Thymus (tissue), 11 donors: Measurements from ENCODE around the gene THAP3. TPM values are rescaled to one million over a fixed set of nuclear protein-coding genes. Genes with fewer than 3 reads are reported as not detected.
"Not testable (repeated sequence)": the region's sequence is repeated elsewhere in the genome, so short reads cannot be mapped to it uniquely, and the experiment has no call there.

Experiments
- DNase-seq, 9 donors: peaks; one replicate each; pipeline ENCODE4 v3.0.0-alpha.2; 2013; ENCODE audit warnings: low spot score in 9 of 9, low read depth in 6 of 9, missing footprints in 1 of 9
- H3K27ac ChIP-seq, 2 donors: one replicate each; pipeline ENCODE4 v1.5.1; 2013; ENCODE audit warnings: control low read depth in 1 of 2, low read depth in 1 of 2, low read length in 1 of 2, mild to moderate bottlenecking in 1 of 2, moderate library complexity in 1 of 2
- H3K27me3 ChIP-seq, 2 donors: one replicate each; pipeline ENCODE4 v1.5.1; 2013; ENCODE audit warnings: low read length in 1 of 2; ENCODE audit not compliant: control insufficient read depth in 2 of 2, insufficient read depth in 1 of 2
- H3K36me3 ChIP-seq, 2 donors: one replicate each; pipeline ENCODE4 v1.5.1; 2013; ENCODE audit warnings: low read length in 1 of 2, mild to moderate bottlenecking in 1 of 2, moderate library complexity in 1 of 2; ENCODE audit not compliant: control insufficient read depth in 2 of 2, insufficient read depth in 2 of 2
- H3K4me1 ChIP-seq, 2 donors: one replicate each; pipeline ENCODE4 v1.5.1; 2013; ENCODE audit warnings: low read length in 2 of 2; ENCODE audit not compliant: control insufficient read depth in 2 of 2, insufficient read depth in 2 of 2
- H3K4me3 ChIP-seq, 2 donors: one replicate each; pipeline ENCODE4 v1.5.1; 2013; ENCODE audit warnings: low read length in 2 of 2, control low read depth in 1 of 2, mild to moderate bottlenecking in 1 of 2
- H3K9me3 ChIP-seq, 2 donors: one replicate each; pipeline ENCODE4 v1.5.1; 2013; ENCODE audit warnings: low read length in 1 of 2, mild to moderate bottlenecking in 1 of 2; ENCODE audit not compliant: control insufficient read depth in 2 of 2, insufficient read depth in 1 of 2
- WGBS: extraction: QIAGEN DNeasy Blood & Tissue Kit; methylation state at CpG from one replicate; pipeline ENCODE4 v1.1.7; 2013; 5-methylcytosine and 5-hydroxymethylcytosine counted together
- polyA plus RNA-seq: library from polyadenylated mRNA; stranded (reverse); fragments of 200-250 nt; gene quantifications from one replicate; pipeline ENCODE4 v1.2.3, GENCODE V29; 2013
- total RNA-seq: library from RNA; stranded (reverse); fragments of 120-200 nt; gene quantifications from one replicate; pipeline ENCODE4 v1.2.4, GENCODE V29; 2013
- donor health status: healthy.

THAP3 gene
- total and polyA plus RNA-seq, 2 donors = 17.6 to 22.2 TPM

- DNase-seq = no peak
- Histone ChIP-seq H3K9me3 (no peaks in the 10 kb centered on the region), H3K4me1 (no peaks in the 10 kb centered on the region), H3K27ac (no peak overlapping the region), H3K27me3 (no peaks in the 10 kb centered on the region), H3K36me3 (peaks cover 8 to 11% of the 10 kb centered on the region in 2 donors), H3K4me3 (no peak overlapping the region)
- WGBS = 98% methylated on average over 5 of the region's 5 CpGs
Measured at GRCh38 chr1:6658359-6659060, 33.8 kb downstream of the THAP3 start.

DNA sequence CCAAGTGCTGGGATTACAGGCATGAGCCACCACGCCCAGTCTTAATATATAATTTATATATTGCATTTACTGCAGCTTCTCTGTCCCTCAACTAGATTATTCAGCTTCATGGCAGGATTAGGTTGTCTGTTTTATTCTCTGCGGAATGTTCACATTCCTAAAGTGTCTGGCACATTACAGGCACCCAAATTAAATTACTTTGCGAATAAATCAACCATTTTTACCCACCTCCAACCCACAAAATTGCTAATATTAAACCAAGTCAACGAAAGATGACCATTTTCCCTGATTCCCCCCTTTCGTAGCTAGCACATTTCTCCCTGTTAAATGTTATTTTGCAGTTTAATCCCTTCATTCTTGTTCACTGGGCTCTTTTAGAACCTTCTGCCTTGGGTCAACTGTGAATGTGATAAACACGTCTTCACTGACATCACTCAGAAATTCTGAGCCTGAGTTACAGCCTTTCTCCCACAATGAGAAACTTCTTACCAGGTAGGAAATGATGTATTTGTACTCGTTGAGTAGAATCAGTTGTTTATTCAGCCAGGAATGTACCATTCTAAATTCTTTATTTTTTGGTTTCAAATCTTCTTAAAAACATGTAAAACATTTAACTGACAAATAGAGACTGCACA, 35.9 kb downstream of the THAP3 start:
- Histone ChIP-seq H3K4me3 (no peak overlapping the region), H3K27ac (no peak overlapping the region), H3K4me1 (no peaks in the 10 kb centered on the region), H3K9me3 (no peaks in the 10 kb centered on the region), H3K36me3 (peaks cover 8 to 9% of the 10 kb centered on the region in 2 donors), H3K27me3 (no peaks in the 10 kb centered on the region)
- WGBS = 83% methylated on average over 7 of the region's 7 CpGs
- DNase-seq = no peak

DNA sequence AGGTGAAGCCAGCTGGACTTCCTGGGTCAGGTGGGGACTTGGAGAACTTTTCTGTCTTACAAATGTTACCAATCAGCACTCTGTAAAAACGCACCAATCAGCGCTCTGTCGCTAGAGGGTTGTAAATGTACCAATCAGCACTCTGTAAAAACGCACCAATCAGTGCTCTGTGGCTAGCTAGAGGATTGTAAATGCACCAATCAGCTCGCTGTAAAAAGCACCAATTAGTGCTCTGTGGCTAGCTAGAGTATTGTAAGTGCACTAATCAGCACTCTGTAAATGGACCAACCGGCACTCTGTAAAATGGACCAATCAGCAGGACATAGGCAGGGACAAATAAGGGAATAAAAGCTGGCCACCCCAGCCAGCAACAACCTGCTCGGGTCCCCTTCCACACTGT, 37.8 kb downstream of the THAP3 start:
- peaks cover 16 to 21% of the 10 kb centered on the region in 2 donors for H3K36me3 ChIP-seq
- not testable (repeated sequence) for H3K4me1 ChIP-seq, H3K9me3 ChIP-seq, H3K27me3 ChIP-seq, H3K27ac ChIP-seq, DNase-seq, H3K4me3 ChIP-seq
- WGBS = 99% methylated on average over 7 of the region's 7 CpGs

- Histone ChIP-seq H3K36me3 (peaks cover 12 to 23% of the 10 kb centered on the region in 2 donors), H3K27ac (no peak overlapping the region)
Measured at GRCh38 chr1:6666696-6667095, 42.0 kb downstream of the THAP3 start.

GRCh38 chr1:6667139-6667538, 42.5 kb downstream of the THAP3 start:
- WGBS = over 99% methylated on average over 6 of the region's 6 CpGs
- peaks cover 12 to 23% of the 10 kb centered on the region in 2 donors for H3K36me3 ChIP-seq
- DNase-seq = no peak
- H3K27ac ChIP-seq = no peak overlapping the region
- H3K9me3 ChIP-seq = no peaks in the 10 kb centered on the region
- H3K4me3 ChIP-seq = no peak overlapping the region
- no peaks in the 10 kb centered on the region for H3K27me3 ChIP-seq
- no peaks in the 10 kb centered on the region for H3K4me1 ChIP-seq

More at GRCh38 chr1:6666696-6667095, 42.0 kb downstream of the THAP3 start:
- Histone ChIP-seq H3K27me3 (no peaks in the 10 kb centered on the region), H3K9me3 (no peaks in the 10 kb centered on the region), H3K4me3 (no peak overlapping the region), H3K4me1 (no peaks in the 10 kb centered on the region)
- WGBS = 98% methylated on average over 5 of the region's 5 CpGs
- no peak for DNase-seq

- DNase-seq = no peak
- no peak overlapping the region for H3K4me3 ChIP-seq
- H3K27me3 ChIP-seq = no peaks in the 10 kb centered on the region
- WGBS = over 99% methylated on average over 9 of the region's 9 CpGs
- no peaks in the 10 kb centered on the region for H3K9me3 ChIP-seq
- H3K27ac ChIP-seq = no peak overlapping the region
- no peaks in the 10 kb centered on the region for H3K4me1 ChIP-seq
- H3K36me3 ChIP-seq = peaks cover 12 to 22% of the 10 kb centered on the region in 2 donors
Measured at GRCh38 chr1:6668503-6668902, 43.8 kb downstream of the THAP3 start.

GRCh38 chr1:6672558-6672957, 47.9 kb downstream of the THAP3 start:
- WGBS = 100% methylated on average over 2 of the region's 2 CpGs
- H3K36me3 ChIP-seq = peaks cover 7 to 9% of the 10 kb centered on the region in 2 donors

DNA sequence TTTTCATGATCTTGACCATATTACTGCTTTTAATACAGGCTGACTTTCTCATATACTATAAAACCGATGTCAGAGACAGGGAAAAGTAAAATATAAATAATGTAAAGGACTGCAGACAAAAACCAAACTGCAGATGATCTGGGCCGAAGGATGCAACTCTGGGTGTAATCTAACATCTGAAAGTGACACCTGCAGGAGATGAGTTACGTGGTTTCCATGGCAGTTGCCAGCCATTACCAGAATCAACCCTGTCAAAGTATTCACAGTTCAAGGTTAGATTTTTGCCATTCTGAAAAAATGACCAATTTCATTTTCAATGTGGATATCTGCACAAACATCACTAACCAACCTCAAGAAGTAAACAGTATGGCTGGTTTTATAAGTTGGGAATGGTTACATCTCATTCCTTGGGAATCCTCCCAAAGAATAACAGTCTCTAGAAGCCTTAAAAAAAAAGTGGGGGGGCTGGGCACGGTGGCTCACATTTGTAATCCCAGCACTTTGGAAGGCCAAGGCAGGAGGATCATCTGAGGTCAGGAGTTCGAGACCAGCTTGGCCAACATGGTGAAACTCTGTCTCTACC, 49.2 kb downstream of the THAP3 start:
- H3K9me3 ChIP-seq = no peaks in the 10 kb centered on the region
- H3K4me3 ChIP-seq = no peak overlapping the region
- no peak for DNase-seq
- H3K4me1 ChIP-seq = no peaks in the 10 kb centered on the region
- peaks cover 13 to 19% of the 10 kb centered on the region in 2 donors for H3K36me3 ChIP-seq
- H3K27ac ChIP-seq = no peak overlapping the region
- H3K27me3 ChIP-seq = no peaks in the 10 kb centered on the region
- WGBS = 90% methylated on average over 5 of the region's 5 CpGs

More at GRCh38 chr1:6672558-6672957, 47.9 kb downstream of the THAP3 start:
- DNase-seq = no peak
- Histone ChIP-seq H3K4me1 (no peaks in the 10 kb centered on the region), H3K9me3 (no peaks in the 10 kb centered on the region), H3K4me3 (no peak overlapping the region), H3K27me3 (no peaks in the 10 kb centered on the region), H3K27ac (no peak overlapping the region)

GRCh38 chr1:6674771-6675170, 50.1 kb downstream of the THAP3 start:
- peaks cover 20 to 27% of the 10 kb centered on the region in 2 donors for H3K36me3 ChIP-seq
- H3K4me1 ChIP-seq = no peaks in the 10 kb centered on the region
- no peaks in the 10 kb centered on the region for H3K9me3 ChIP-seq
- no peak for DNase-seq
- H3K4me3 ChIP-seq = no peak overlapping the region
- WGBS = 98% methylated on average over 1 of the region's 1 CpG
- no peaks in the 10 kb centered on the region for H3K27me3 ChIP-seq
- no peak overlapping the region for H3K27ac ChIP-seq
